ENCODE results near the gene SLC33A1.

GRCh38 chr3:155780291-155780690 is 73.9 kb downstream of the SLC33A1 start:
- TF ChIP-seq, protein P1, sequence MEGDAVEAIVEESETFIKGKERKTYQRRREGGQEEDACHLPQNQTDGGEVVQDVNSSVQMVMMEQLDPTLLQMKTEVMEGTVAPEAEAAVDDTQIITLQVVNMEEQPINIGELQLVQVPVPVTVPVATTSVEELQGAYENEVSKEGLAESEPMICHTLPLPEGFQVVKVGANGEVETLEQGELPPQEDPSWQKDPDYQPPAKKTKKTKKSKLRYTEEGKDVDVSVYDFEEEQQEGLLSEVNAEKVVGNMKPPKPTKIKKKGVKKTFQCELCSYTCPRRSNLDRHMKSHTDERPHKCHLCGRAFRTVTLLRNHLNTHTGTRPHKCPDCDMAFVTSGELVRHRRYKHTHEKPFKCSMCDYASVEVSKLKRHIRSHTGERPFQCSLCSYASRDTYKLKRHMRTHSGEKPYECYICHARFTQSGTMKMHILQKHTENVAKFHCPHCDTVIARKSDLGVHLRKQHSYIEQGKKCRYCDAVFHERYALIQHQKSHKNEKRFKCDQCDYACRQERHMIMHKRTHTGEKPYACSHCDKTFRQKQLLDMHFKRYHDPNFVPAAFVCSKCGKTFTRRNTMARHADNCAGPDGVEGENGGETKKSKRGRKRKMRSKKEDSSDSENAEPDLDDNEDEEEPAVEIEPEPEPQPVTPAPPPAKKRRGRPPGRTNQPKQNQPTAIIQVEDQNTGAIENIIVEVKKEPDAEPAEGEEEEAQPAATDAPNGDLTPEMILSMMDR (IDR thresholded peaks at IDR 0.05): no peak
- no peak for TF ChIP-seq EZH2phosphoT487 (IDR thresholded peaks at IDR 0.05)
- no peak for TF ChIP-seq EZH2 (IDR thresholded peaks at IDR 0.05)
